H1 (cell line): ENCODE results near the gene JMJD1C. TPM values are rescaled to one million over a fixed set of nuclear protein-coding genes. Genes with fewer than 3 reads are reported as not detected.

Experiments
- CBX5 ChIP-seq: fragments of 300-800, 300-1000 bp; sonication (generic); IDR thresholded peaks from 2 replicates; pipeline ENCODE4 v1.7.1; 2016; ENCODE audit warnings: antibody characterized with exemption, low read length, low read depth
- RBBP5 ChIP-seq: IDR thresholded peaks from 2 replicates; pipeline ENCODE4 v1.7.1; 2012; ENCODE audit warnings: low read depth, mild to moderate bottlenecking, inconsistent platforms, low read length, moderate library complexity, borderline replicate concordance
- polyA plus RNA-seq, 7 experiments: library from polyadenylated mRNA; depleted of rRNA in 3 of 7; stranded (reverse) in 5 of 7; unstranded in 2 of 7; fragments of >200 nt in 5 of 7; fragments of 200-250 nt in 2 of 7; gene quantifications; 1 replicate in 5 of 7; 2 replicates in 1 of 7; 4 replicates in 1 of 7; pipeline versions ENCODE4 v1.2.1 to v1.2.3, GENCODE V29; 2011 to 2013; ENCODE audit warnings: missing spikeins in 2 of 7, mixed read lengths in 2 of 7
- total RNA-seq: library from RNA; stranded (reverse); fragmentation: NEBNext Ultra II Directional; extraction: Animal tissue kit (Norgen Biotek cat#: 25700); gene quantifications from 2 replicates; pipeline ENCODE4 v1.2.1, GENCODE V29; 2021
- TF ChIP-seq, protein P1 (sequence below), 3 experiments: IDR thresholded peaks; 1 replicate in 2 of 3; 2 replicates in 1 of 3; pipeline versions ENCODE4 v1.5.1 to v1.6.1; 2011; ENCODE audit warnings: low read length in 3 of 3, mild to moderate bottlenecking in 3 of 3, inconsistent platforms in 2 of 3, low read depth in 1 of 3, moderate library complexity in 1 of 3; ENCODE audit not compliant: insufficient read depth in 1 of 3; ENCODE audit errors: control extremely low read depth in 1 of 3

Gene JMJD1C
- total and polyA plus RNA-seq, 2 of the 8 experiments (the other 6 are each of a cell fraction or from before 2014, with no cell fraction given) = 54.5 to 210 TPM

- TF ChIP-seq, protein P1, sequence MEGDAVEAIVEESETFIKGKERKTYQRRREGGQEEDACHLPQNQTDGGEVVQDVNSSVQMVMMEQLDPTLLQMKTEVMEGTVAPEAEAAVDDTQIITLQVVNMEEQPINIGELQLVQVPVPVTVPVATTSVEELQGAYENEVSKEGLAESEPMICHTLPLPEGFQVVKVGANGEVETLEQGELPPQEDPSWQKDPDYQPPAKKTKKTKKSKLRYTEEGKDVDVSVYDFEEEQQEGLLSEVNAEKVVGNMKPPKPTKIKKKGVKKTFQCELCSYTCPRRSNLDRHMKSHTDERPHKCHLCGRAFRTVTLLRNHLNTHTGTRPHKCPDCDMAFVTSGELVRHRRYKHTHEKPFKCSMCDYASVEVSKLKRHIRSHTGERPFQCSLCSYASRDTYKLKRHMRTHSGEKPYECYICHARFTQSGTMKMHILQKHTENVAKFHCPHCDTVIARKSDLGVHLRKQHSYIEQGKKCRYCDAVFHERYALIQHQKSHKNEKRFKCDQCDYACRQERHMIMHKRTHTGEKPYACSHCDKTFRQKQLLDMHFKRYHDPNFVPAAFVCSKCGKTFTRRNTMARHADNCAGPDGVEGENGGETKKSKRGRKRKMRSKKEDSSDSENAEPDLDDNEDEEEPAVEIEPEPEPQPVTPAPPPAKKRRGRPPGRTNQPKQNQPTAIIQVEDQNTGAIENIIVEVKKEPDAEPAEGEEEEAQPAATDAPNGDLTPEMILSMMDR (IDR thresholded peaks at IDR 0.05; ENCODE audit: control extremely low read depth in 1 of 3, insufficient read depth in 1 of 3, low read depth in 1 of 3, low read length in 3 of 3) = no peak
- TF ChIP-seq RBBP5 = no peak
- TF ChIP-seq CBX5 = no peak
Observed at GRCh38 chr10:63128443-63128842, 337.3 kb downstream of the JMJD1C start (continued).
